ENCODE data around the gene ANO8.

Gene ANO8

GRCh38 chr19:17329366-17330261, 5.0 kb downstream of the ANO8 start:
- no peak for DNase-seq (ENCODE audit: low read depth, low spot score)

DNA sequence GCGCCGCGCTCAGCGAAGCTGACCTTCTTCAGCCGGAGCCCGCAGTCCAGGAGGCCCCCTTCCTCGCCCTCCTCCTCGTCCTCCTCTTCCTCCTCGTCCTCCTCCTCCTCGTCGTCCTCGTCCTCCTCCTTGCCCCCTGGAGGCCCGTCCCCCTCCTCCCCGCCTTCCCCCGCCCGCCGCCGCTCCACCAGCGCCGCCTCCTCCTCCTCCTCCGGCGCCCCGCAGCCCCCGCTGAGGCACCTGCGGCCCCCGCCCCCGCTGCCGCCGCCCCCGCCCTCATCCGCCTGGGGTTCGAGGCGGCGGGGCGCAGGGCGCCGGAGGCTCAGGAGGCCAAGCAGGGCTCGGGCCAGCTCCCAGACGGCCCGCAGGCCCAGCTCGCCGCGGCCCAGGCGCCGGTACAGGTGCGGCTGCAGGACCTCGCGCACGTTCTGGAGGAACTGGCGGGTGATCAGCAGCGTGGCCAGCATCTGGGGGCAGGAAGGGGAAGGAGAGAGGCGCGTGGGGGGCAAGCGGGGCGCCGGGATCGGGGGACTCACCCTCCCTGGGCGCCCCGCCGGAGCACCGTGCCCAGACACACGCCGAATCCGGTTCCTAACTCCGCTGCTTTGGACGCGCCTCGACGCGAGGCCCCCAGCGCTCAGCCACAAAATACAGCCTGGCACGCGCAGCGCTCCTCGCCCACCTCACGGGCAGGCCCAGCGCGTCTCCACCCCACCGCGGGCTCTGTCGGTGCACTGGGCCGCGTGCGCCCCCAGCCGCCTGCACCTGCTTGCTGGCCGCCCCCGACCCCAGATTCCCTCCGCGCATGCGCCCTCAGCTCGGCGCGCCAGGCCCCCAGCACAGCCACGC, 5.9 kb downstream of the ANO8 start:
- no peak for DNase-seq (ENCODE audit: low read depth, low spot score)

DNA sequence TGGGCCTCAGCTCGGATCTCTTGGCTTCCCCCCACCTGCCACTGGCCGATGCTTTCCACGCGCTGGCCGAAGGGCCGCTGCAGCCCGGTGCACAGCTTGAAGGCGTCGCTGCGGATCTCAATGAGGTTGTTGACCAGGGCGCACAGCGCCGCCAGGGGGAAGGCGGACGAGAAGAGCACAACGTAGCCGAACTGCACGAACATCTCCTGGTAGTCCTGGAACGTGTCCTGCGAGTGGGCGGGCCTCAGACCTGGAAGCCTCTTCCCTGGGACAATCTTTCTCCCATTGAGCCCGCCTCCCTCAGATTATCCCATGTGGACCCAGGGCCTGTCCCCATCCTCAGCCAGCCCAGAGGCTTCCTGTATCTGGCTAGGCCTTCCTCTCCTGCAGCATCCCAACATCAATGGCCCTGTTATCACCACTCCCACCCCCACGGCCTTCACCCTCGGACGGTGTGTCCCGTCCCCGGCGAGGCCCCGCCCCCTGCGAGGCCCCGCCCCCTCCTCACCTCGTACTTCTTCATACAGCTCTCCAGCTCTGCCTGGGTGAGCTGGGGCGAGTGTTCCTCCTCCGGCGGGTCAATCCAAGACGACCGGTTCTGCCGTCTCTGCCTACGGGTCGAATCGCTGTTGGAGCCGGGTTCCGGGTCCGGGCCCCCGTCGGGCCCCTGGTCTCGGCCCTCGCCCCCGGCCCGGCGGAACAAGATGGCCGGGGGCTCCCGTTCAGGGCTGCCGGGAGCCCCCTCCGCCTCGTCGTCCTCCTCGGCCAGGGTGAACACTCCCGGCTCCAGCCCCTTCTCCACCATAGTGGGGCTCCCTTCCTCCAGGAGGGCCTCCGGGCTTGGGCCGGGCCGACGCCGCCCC, 6.8 kb downstream of the ANO8 start:
- DNase-seq (ENCODE audit: low read depth, low spot score): no peak

DNA sequence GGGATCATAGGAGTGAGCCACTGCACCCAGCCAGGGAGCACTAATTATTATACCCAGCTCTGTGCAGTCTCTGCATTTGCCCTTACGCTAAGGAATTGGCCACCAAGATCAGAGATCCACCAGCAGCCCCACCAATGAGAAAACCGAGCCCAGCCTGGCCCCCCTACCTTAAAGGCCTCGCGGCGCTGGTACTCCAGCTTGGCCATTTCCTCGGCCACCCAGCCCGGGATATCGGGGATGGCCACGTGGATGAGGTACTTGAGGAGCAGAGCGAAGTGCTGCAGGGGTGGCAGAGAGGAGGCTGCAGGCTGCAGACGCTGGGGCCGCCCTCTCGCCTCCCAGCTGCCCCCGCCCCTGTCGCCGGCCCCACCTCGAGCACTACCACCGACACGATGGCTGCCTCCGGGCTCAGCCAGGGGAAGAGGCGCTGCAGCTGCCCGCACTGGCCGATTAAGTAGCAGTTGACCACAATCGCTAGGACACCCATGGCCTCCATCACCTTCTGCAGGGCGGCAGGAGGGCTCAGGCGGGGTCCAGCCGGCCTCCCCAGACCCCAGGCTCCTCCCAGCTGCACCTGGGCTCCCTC, 7.5 kb downstream of the ANO8 start:
- DNase-seq (ENCODE audit: low read depth, low spot score): no peak

DNA sequence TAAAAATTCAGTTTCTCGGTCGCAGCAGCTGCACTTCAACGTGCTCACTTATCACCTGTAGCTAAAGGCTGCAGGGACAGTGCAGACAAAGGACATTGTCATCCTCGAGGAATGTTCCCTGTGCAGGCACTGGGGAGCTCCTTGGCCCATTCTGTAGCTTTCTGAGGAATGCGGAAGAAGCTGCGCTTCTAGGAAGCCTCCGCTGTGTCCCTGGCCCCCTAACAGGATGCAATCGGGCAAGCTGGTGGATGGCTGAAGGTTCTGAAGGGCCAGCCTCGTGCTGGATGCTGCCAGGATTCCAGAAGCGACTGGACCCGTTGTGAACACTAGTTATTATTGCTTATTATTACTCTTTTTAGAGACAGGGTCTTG, 8.1 kb downstream of the ANO8 start:
- DNase-seq (ENCODE audit: low read depth, low spot score): no peak

DNA sequence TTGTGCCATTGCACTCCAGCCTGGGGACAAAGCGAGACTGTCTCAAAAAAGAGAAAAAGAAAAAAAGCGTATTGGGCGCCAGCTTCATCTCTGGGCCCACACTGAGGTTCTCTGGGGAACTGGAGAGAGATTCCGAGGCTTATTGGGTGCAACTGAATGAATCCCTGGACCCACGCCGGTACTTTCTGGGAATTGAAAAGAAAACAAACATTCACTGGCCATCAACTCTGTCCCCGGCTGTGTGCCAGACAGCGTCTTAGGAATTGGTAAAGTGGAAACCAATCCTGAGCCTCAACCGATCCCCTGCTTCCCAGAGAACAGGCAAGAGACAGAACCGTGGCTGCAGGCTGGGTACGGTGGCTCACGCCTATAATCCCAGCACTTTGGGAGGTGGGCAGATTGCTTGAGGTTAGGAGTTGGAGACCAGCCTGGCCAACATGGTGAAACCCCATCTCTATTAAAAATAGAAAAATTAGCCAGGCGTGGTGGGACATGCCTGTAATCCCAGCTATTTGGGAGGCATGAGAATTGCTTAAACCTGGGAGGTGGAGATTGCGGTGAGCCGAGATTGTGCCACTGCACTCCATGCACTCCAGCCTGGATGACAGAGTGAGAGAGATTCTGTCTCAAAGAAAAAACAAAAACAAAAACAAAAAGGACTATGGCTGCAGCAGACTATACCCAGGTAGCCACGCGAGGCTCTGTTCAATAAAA, 8.6 kb downstream of the ANO8 start:
- no peak for DNase-seq (ENCODE audit: low read depth, low spot score)

DNA sequence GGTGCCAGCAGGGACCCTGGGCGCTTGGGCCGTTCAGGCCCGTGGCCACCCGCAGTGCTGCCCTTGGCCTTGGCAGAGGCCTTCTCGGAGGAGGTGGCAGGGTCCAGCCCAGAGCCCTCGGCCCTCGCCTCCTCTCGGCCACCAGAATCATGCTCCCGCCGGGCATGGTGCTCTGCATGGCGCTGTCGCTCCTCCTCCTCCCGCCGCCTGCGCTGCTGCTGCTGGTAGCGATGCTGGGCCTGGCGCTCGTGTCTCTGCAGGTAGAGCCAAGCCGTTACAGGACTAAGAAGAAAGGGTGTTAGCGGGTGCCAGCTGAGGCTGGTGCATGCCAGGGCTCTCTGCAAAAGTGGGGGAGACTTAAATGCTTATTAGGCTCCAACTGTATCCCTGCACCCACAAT, 9.5 kb downstream of the ANO8 start:
- DNase-seq (ENCODE audit: low read depth, low spot score): no peak

DNA sequence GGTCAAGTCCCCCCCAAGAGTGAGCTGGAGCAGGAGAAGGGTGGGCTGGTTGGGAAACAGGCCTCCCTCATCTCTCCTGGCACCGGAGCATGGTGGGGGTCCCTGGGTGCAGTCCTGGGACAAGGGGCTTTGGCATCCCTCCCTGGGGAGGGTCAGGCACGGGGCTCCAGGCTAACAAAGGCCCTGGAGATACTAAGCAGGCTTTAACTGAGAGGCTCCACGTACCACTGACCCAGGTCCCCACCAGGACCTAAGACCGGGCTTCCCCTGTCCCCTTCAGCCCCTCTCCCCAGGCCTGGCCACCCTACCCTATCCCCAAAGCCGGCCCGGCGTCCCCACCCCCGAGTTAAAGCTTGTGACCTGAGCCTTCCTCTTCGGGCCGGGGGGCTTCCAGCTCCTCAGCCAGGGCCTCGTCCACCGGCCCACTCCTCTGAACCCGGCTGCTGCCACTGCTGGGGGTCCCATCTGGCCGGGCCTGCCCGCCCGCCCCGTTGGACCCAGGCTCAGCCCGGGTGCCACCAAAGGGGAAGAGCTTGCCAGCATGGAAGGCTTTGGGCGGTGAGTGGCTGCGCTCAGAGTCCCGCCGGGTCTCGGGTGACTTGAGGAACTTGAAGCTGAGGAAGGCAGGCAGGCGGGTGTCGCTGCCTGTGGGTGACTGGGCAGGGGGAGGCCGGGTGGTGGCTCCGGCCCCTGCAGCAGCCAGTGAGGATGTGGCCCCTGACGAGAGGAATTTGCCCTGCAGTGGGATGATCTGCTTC, 10.1 kb downstream of the ANO8 start:
- DNase-seq (ENCODE audit: low read depth, low spot score): no peak

GRCh38 chr19:17323964-17324332, 10.7 kb downstream of the ANO8 start:
- DNase-seq (ENCODE audit: low read depth, low spot score): no peak

DNA sequence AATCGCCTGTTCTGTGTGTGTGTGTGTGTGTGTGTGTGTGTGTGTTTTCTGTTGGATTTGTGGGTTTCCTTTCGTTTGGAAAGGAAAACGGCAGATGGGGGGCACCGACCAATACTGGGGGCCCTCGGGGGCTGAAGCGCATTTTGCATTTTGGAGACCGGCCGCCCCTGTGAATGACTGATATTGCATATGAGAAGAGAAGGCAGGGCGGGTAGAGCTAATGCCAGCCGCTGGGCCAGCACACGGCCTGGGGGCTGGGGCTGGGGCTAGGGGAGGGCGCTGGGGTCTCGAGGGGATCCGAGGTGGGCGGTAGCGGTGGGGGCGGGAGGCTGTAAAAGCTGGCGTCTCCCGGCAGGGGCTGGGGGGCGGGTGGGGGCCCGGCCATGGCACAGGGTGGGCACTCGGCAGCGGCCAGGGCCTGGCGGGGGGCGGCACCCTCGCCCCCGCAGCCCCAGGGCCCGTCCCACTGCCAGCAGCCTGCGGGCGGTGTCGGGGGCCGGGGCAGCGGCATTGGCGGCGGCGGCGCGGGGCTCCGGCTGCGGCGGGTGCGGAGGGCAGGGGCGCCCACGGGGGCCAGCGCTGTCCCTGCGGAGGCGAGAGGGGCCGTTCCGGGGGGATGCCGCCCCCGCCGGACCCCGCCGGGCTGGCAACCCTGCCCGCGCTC, 11.2 kb downstream of the ANO8 start:
- no peak for DNase-seq (ENCODE audit: low read depth, low spot score)

GRCh38 chr19:17322854-17323253, 11.8 kb downstream of the ANO8 start:
- DNase-seq (ENCODE audit: low read depth, low spot score): no peak

- DNase-seq (ENCODE audit: low read depth, low spot score): no peak
Observed at GRCh38 chr19:17321655-17322489, 12.8 kb downstream of the ANO8 start.

GRCh38 chr19:17320435-17320834, 14.2 kb downstream of the ANO8 start:
- DNase-seq (ENCODE audit: low read depth, low spot score): no peak

- no peak for DNase-seq (ENCODE audit: low read depth, low spot score)
Observed at GRCh38 chr19:17319473-17320238, 15.0 kb downstream of the ANO8 start.

- no peak for DNase-seq (ENCODE audit: low read depth, low spot score)
Observed at GRCh38 chr19:17318966-17319365, 15.7 kb downstream of the ANO8 start.

- no peak for DNase-seq (ENCODE audit: low read depth, low spot score)
Observed at GRCh38 chr19:17314007-17314593, 20.6 kb downstream of the ANO8 start.

All from smooth muscle cell of the brain vasculature (primary cell).